HG03521 (cell line): ENCODE data around the gene GRM8.
"Not testable (repeated sequence)": the region's sequence is repeated elsewhere in the genome, so short reads cannot be mapped to it uniquely, and the experiment has no call there.

Source experiments
- ATAC-seq: cut with Tn5 transposase; IDR thresholded peaks from one replicate; pipeline ENCODE4 v1.9.1; 2021; ENCODE audit warnings: mild to moderate bottlenecking, moderate library complexity; ENCODE audit not compliant: unreplicated experiment

The GRM8 gene

GRCh38 chr7:126931581-126931980 is 321.2 kb downstream of the GRM8 start:
- ATAC-seq = no peak

DNA sequence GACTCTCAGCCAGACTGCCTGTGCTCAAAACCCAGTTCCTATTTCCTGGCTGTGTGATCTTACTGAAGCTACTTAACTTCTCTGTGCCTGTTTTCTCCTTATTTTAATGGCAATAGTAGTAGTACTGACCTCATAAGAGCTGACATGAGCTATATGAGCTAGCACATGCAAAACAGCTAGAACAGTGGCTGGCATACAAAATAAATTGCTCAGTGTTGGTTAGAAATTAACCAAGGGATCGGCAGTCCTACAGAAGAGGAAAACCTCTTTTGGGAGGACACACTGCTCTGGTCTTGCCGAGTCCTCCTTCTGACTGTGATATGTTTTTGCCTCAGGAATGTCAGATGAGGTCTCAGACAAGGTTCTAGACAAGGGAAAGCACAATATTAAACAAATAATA is 322.6 kb downstream of the GRM8 start:
- ATAC-seq = no peak

DNA sequence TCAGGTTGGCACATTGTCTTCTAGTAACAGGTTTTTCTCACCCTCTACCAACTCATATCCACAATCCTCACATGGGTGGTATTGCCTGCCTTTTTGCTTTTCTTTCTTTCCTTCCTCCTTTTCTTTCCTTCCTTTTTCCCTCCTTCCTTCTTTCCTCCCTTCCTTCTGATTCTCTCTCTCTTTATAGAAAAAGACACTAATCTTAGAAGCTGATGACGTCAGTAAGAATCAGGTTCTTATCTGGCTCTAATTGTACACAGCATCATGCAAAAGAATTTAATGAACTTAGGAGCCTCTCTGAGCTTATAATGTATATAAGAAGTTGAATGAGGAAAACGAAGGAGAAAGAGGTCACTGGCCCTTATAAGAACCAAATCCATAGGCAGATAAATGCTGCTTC is 328.3 kb downstream of the GRM8 start:
- ATAC-seq = no peak

DNA sequence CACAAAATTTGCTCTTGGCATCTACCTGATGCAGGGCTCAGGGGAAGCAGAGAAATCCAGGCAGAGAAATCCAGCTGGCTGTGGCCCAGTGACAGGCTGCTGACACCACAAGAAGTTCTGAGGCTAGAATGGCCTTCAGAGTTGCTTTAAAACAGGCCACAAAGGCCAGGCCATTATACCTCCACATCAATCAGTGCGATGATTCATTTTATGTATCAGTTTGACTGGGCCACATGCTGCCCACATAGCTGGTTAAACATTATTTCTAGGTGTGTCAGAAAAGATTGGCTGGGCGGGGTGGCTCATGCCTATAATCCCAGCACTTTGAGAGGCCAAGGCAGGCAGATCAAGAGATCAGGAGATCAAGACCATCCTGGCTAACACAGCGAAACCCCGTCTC is 341.1 kb downstream of the GRM8 start:
- ATAC-seq = not testable (repeated sequence)

DNA sequence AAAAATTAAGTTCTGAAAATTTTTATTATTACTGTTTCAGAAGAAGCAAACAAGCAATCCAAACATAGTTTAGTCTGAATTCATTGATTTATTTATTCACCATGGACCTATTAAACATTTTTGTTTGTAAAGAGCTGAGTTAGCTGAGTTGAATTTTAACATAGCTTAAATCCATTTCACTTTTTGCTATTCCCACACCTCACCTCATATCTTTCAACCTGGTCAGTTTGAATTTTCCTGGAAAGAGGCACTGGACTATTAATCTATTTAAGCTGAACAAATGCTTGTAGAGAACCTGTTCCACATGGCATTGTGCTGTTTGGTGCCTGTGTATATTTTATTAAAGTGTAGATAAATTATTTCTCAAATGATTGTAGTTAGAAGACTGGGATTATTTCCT is 344.2 kb downstream of the GRM8 start:
- ATAC-seq = not testable (repeated sequence)

DNA sequence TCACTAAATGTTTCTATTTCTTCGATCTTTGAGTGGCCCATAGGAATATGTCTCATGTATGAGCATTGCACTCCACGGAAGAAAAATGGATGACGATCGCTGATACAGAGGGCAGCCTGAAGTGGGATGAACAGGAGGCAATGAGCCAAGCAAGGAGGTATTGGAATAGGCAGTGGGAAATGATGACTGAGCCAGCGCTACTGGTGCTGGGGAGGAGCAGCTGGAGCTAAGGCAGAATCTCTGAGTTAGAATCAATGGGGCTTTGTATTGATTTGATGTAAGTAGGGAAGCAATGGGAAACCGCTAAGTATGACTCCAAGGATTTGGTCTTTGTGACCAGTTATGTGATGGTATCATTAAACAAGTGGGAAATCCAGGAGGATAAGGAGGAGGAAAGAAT is 345.1 kb downstream of the GRM8 start:
- ATAC-seq = not testable (repeated sequence)

- ATAC-seq = not testable (repeated sequence)
Measured at GRCh38 chr7:126905255-126905654, 347.5 kb downstream of the GRM8 start.

- not testable (repeated sequence) for ATAC-seq
Measured at GRCh38 chr7:126901041-126901765, 351.5 kb downstream of the GRM8 start.

- ATAC-seq = not testable (repeated sequence)
Measured at GRCh38 chr7:126887980-126888379, 364.8 kb downstream of the GRM8 start.

DNA sequence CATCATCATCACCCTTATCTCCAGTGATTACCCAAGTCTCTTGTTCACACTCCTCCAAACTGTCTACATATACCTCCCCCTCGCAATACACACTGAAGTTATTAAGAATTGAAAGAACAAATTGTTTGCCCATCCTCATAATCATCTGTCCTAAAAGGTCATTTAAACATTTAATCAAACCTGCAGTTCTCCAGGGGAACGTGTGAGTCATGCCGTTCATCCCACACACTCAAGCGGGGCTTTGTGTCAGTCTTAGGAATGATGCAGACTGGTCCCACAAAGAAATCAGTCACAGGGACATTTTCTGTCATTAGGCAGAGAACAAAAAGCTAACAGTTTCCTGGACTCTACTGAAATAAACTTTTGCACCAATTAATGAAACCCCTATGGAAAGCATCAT is 365.2 kb downstream of the GRM8 start:
- ATAC-seq = not testable (repeated sequence)

DNA sequence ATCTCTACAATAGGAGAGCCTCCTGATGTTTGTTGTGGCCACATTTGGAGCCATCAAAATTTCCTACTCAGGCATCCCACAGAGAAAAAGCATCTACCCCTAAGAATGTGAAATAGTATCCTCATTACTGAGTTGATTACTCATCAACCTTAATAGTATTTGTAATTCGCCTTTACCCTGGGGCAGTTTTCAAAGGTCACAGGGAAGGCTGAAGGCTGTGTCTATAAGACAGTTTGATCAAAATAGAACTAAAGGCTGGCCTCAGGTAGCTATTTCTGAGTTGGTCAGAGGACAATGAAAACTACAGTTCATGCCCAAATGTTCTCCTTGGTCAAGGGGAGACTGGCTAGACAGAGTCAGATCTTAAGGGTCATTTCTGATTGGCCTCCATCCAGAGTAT is 370.0 kb downstream of the GRM8 start:
- not testable (repeated sequence) for ATAC-seq

DNA sequence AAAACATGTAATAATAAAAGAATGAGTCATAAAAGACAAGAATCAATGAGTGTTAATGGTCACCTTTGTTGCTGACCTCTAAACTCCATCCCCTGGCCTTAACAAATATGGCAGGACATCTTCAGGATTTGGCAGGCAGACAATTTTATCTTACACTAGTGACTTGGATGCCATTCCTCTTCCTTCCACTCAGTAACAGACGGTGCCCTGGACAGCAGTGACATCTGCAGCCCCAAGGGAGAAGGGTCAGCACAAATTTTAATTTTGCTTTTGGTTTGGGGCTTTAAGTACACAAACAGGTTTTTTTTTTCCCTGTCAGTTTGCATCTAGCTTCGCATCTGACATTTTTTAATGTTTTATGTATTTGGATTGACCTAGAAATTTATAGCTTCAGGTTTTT is 370.8 kb downstream of the GRM8 start:
- not testable (repeated sequence) for ATAC-seq

DNA sequence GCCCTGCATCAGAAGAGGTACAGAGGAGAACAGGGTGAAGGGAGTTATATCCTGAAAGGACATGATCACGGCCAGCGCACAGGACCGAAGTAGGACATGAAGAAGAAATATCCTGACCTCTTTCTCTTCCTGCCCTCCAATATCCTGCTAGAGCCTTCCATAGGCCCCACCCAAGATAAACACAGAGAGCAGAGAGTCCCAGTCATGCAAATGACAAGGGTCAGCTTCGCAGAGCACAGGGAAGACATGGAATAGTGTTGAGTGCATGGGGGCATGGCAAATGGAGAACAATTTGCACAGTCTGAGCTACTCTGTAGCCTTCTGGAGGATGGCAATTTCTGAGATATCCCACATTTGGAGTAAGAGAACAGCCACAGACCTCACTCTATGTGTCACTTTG is 371.4 kb downstream of the GRM8 start:
- ATAC-seq = no peak

GRCh38 chr7:126876536-126876935 is 376.2 kb downstream of the GRM8 start:
- ATAC-seq = not testable (repeated sequence)

GRCh38 chr7:126856691-126857291 is 395.9 kb downstream of the GRM8 start:
- no peak for ATAC-seq

DNA sequence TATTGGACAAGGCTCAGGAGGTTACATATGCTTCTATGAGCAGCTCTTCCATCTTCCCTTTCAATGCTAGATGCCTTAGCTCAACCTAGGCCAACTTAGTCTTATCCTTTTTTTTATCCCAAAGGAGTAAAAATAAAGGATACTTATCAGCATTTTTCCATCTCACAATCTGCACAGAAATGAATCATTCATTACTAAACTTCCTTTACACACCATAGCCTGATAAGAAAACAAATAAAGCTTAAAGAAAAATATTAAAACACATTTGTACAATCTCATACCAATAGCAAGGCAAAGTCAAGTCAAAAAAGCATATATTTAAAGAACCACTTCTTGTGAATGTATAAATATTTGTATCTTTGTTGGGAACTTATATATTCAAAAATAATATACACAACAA is 407.4 kb downstream of the GRM8 start:
- ATAC-seq = no peak

DNA sequence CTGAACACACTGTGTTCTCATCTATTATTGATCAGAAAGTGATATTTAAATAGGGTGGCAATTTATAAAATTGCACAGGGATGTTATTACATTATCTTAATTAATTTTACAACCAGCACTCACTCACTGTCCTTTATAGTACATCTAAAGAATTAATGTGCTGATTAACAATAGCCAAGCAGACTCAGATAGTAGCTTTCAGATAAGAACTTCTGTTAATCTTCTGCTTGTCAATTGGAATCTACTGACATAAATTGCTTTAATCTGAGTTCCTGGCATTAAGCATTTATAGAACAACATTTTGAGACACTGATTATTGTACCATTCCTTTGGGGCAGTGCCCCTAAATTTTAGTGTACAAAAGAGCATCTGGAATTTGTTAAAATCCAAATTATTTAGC is 408.9 kb downstream of the GRM8 start:
- no peak for ATAC-seq

- ATAC-seq = no peak
Measured at GRCh38 chr7:126843336-126843735, 409.4 kb downstream of the GRM8 start.

GRCh38 chr7:126842451-126842850 is 410.3 kb downstream of the GRM8 start:
- ATAC-seq = no peak

DNA sequence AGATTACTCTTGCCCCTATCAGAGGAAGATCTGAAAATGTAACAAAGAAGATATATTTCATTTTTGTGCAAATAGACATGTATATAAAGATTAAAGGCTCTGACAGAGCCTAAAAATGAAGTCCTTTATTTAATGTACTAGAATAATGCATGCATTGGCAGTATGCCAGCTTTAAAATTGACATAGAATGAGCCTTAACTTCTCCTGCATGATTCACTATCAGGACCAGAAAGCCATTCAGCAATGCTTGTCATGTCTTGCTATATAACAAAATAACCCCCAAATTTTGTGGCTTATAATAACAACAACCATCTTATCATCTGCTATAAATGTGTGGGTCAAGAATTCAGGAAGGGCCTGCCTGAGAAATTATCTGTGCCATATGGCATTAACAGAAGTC is 411.9 kb downstream of the GRM8 start:
- ATAC-seq = no peak

GRCh38 chr7:126839624-126840023 is 413.1 kb downstream of the GRM8 start:
- no peak for ATAC-seq

- no peak for ATAC-seq
Measured at GRCh38 chr7:126838194-126838593, 414.5 kb downstream of the GRM8 start.

- ATAC-seq = not testable (repeated sequence)
Measured at GRCh38 chr7:126831241-126831640, 421.5 kb downstream of the GRM8 start.
